Measurements from ENCODE around the gene ZFP90.

DNA sequence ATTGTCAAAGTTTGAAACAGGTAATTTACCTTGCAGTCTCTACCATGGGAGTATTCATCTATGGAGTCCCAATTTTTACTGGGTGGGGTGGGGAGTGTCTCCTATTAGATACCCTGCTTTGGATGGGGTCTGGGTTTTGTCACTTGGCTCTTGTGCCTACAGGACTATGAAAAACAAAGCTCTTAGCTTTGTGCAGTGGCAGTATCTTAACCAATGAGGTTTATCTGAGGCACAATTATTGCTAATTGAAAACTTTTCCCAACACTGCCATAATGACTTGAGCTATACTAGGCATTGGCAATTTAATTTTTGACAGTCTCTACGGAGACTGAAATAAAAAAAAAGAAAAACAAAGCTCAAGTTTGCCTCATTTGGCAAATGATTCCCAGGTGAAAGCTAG is 3.8 kb upstream of the ZFP90 start:
- TF ChIP-seq SP1 (IDR thresholded peaks at IDR 0.05) (no peak), ZNF384 (IDR thresholded peaks at IDR 0.05) (no peak), FOXM1 (IDR thresholded peaks at IDR 0.05; ENCODE audit: borderline replicate concordance) (no peak), L3MBTL2 (conservative IDR thresholded peaks at IDR 0.05) (no peak), BHLHE40 (IDR thresholded peaks at IDR 0.05; ENCODE audit: borderline replicate concordance) (no peak), TARDBP (IDR thresholded peaks at IDR 0.05) (no peak), ELF4 (IDR thresholded peaks at IDR 0.05) (no peak), ARNT (IDR thresholded peaks at IDR 0.05) (no peak), SUZ12 (IDR thresholded peaks at IDR 0.05) (no peak), NFRKB (IDR thresholded peaks at IDR 0.05) (no peak), FOXK2 (IDR thresholded peaks at IDR 0.05) (no peak), FOXA1 (IDR thresholded peaks at IDR 0.05) (no peak), LEF1 (IDR thresholded peaks at IDR 0.05; ENCODE audit: borderline replicate concordance) (no peak)
- TF ChIP-seq, protein P1, sequence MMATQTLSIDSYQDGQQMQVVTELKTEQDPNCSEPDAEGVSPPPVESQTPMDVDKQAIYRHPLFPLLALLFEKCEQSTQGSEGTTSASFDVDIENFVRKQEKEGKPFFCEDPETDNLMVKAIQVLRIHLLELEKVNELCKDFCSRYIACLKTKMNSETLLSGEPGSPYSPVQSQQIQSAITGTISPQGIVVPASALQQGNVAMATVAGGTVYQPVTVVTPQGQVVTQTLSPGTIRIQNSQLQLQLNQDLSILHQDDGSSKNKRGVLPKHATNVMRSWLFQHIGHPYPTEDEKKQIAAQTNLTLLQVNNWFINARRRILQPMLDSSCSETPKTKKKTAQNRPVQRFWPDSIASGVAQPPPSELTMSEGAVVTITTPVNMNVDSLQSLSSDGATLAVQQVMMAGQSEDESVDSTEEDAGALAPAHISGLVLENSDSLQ (IDR thresholded peaks at IDR 0.05), result no peak

Data from HEK293T (cell line).